ENCODE results near the gene ZNF521.

ZNF521 gene

DNA sequence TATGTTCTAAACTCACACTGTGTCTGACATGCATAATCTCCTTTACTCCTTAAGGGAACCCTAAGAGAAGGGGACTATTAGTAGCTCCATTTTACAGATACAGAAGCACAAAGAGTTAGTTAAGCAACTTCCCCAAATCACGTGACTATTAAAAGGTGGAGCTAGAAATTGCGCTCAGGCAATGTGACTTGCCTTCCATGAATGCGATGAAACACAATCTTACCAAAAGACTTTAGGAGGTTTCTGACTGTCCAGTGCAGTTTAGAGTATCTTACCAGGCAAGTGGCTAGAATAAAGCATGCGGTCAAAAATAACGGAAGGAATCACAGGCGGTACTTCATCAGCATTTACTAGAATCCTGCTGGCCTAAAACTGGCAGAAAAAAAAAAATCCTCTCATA, 70.4 kb downstream of the ZNF521 start:
- in situ Hi-C loops (cut with MboI; ENCODE audit: low pct_unique_long_range_greater_than_20kb, low sequenced_read_pairs, unreplicated experiment) = no loop called here
- no peak for DNase-seq (ENCODE audit: low spot score)
- TF ChIP-seq CTCF (IDR thresholded peaks at IDR 0.05; ENCODE audit: extremely low read depth, insufficient read depth, missing control alignments) = no peak

DNA sequence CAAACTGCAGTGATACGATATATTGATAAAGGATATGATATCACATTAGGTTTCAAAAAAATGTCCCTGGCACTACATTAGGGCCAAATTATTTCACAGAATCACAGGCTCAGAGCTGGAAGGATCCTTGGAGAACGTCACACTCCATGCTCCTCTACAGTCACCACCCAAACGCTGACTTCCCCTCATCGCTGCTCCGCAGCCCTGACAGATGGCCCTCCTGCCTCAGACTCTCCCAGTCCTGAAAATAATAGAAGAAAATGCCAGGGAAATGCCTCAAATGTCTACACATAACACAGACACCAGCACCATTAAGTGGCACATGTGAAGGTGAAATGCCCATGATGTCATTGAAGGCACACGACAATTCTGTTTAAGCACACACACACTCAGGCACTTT, 72.0 kb downstream of the ZNF521 start:
- no peak for DNase-seq (ENCODE audit: low spot score)
- TF ChIP-seq CTCF (IDR thresholded peaks at IDR 0.05; ENCODE audit: extremely low read depth, insufficient read depth, missing control alignments) = no peak
- in situ Hi-C loops (cut with MboI; ENCODE audit: low pct_unique_long_range_greater_than_20kb, low sequenced_read_pairs, unreplicated experiment) = no loop called here

- no peak for TF ChIP-seq CTCF (IDR thresholded peaks at IDR 0.05; ENCODE audit: extremely low read depth, insufficient read depth, missing control alignments)
- in situ Hi-C loops (cut with MboI; ENCODE audit: low pct_unique_long_range_greater_than_20kb, low sequenced_read_pairs, unreplicated experiment) = no loop called here
- no peak for DNase-seq (ENCODE audit: low spot score)
These were observed 72.4 kb downstream of the ZNF521 start for GRCh38 chr18:25279556-25279955.

GRCh38 chr18:25279133-25279532, 72.8 kb downstream of the ZNF521 start:
- DNase-seq (ENCODE audit: low spot score) = no peak
- TF ChIP-seq CTCF (IDR thresholded peaks at IDR 0.05; ENCODE audit: extremely low read depth, insufficient read depth, missing control alignments) = no peak
- in situ Hi-C loops (cut with MboI; ENCODE audit: low pct_unique_long_range_greater_than_20kb, low sequenced_read_pairs, unreplicated experiment) = no loop called here

- in situ Hi-C loops (cut with MboI; ENCODE audit: low pct_unique_long_range_greater_than_20kb, low sequenced_read_pairs, unreplicated experiment) = no loop called here
- no peak for TF ChIP-seq CTCF (IDR thresholded peaks at IDR 0.05; ENCODE audit: extremely low read depth, insufficient read depth, missing control alignments)
- no peak for DNase-seq (ENCODE audit: low spot score)
These were observed 73.6 kb downstream of the ZNF521 start for GRCh38 chr18:25278394-25278793.

DNA sequence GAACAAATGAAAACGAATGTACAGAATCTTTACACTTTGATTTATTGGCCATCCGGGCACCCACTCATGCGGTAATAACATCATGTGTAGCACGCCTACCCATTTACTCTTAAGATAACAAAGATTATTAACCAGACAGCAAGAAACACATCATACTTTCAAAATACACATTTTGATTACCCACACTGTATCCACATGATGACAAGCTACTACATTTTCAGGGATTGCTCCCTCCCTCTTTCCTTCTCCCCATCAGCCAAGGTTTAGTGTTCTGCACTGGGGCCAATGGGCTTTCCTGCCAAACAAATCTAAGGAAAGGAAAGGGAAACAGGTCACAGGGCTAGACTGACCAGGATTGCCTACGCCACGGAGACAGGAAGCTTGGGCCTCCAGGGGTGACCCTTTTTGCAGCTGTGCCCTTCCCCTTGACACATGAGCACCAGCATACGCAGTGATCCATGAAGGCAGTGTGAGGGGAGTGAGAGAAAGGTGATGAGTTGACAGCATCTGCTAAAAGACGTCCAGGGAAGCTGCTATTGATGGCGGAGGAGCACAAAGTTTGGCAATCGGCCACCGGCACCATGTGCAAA, 76.5 kb downstream of the ZNF521 start:
- no peak for DNase-seq (ENCODE audit: low spot score)
- in situ Hi-C loops (cut with MboI; ENCODE audit: low pct_unique_long_range_greater_than_20kb, low sequenced_read_pairs, unreplicated experiment) = no loop called here

More for the DNA sequence above, 76.5 kb downstream of the ZNF521 start:
- no peak for TF ChIP-seq CTCF (IDR thresholded peaks at IDR 0.05; ENCODE audit: extremely low read depth, insufficient read depth, missing control alignments)
